Mucosa of stomach (tissue), 1 donor: ENCODE results near the gene SNAI3.

Source experiments
- H3K27me3 ChIP-seq: one replicate; pipeline ENCODE4 v1.7.0; 2013; ENCODE audit warnings: mild to moderate bottlenecking, low read length; ENCODE audit not compliant: control insufficient read depth, insufficient read depth
- H3K36me3 ChIP-seq: one replicate; pipeline ENCODE4 v1.7.0; 2013; ENCODE audit warnings: low read length; ENCODE audit not compliant: control insufficient read depth, insufficient read depth
- H3K4me1 ChIP-seq: one replicate; pipeline ENCODE4 v1.7.0; 2013; ENCODE audit warnings: mild to moderate bottlenecking, low read length; ENCODE audit not compliant: control insufficient read depth, insufficient read depth
- H3K4me3 ChIP-seq: one replicate; pipeline ENCODE4 v1.7.0; 2013; ENCODE audit warnings: low read length
- H3K9ac ChIP-seq: one replicate; pipeline ENCODE4 v1.7.0; 2013; ENCODE audit warnings: mild to moderate bottlenecking, low read length, moderate library complexity
- H3K9me3 ChIP-seq: one replicate; pipeline ENCODE4 v1.7.0; 2013; ENCODE audit warnings: mild to moderate bottlenecking, low read length, moderate library complexity; ENCODE audit not compliant: control insufficient read depth
- donor health status: Pancreatic carcinoma.

Gene SNAI3

DNA sequence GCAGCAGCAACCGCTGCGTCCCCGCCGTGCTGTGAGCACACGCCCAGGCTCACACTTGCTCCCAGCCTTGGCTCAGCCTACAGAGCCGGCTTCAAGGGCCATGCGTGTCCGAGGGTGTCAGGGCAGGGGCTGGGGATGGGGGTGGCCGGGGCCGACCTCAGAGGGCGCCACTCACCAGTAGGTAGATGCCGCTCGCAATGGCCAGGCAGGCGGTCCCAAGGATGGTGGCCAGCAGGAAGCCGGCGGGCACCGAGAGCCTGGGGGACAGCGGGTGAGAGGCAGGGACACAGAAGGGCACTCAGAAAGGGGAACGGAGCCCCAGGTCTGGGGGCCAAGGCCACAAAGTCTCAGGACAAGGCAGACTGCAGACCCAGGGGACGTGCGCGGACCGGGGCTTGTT, 40.4 kb downstream of the SNAI3 start:
- H3K36me3 ChIP-seq, result no peaks in the 10 kb centered on the region
- H3K4me3 ChIP-seq, result no peak overlapping the region
- no peaks in the 10 kb centered on the region for H3K9me3 ChIP-seq
- no peak overlapping the region for H3K9ac ChIP-seq
- H3K4me1 ChIP-seq, result peaks cover 12% of the 10 kb centered on the region
- peaks cover 4% of the 10 kb centered on the region for H3K27me3 ChIP-seq

GRCh38 chr16:88645455-88645854, 40.9 kb downstream of the SNAI3 start:
- no peak overlapping the region for H3K4me3 ChIP-seq
- H3K36me3 ChIP-seq, result no peaks in the 10 kb centered on the region
- peaks cover 12% of the 10 kb centered on the region for H3K4me1 ChIP-seq
- H3K9ac ChIP-seq, result no peak overlapping the region
- H3K9me3 ChIP-seq, result no peaks in the 10 kb centered on the region
- H3K27me3 ChIP-seq, result peaks cover 9% of the 10 kb centered on the region

- no peak overlapping the region for H3K4me3 ChIP-seq
- no peaks in the 10 kb centered on the region for H3K36me3 ChIP-seq
- H3K9ac ChIP-seq, result no peak overlapping the region
- peaks cover 27% of the 10 kb centered on the region for H3K27me3 ChIP-seq
- no peaks in the 10 kb centered on the region for H3K9me3 ChIP-seq
- peaks cover 16% of the 10 kb centered on the region for H3K4me1 ChIP-seq
Observed at GRCh38 chr16:88643644-88643932, 42.7 kb downstream of the SNAI3 start.

DNA sequence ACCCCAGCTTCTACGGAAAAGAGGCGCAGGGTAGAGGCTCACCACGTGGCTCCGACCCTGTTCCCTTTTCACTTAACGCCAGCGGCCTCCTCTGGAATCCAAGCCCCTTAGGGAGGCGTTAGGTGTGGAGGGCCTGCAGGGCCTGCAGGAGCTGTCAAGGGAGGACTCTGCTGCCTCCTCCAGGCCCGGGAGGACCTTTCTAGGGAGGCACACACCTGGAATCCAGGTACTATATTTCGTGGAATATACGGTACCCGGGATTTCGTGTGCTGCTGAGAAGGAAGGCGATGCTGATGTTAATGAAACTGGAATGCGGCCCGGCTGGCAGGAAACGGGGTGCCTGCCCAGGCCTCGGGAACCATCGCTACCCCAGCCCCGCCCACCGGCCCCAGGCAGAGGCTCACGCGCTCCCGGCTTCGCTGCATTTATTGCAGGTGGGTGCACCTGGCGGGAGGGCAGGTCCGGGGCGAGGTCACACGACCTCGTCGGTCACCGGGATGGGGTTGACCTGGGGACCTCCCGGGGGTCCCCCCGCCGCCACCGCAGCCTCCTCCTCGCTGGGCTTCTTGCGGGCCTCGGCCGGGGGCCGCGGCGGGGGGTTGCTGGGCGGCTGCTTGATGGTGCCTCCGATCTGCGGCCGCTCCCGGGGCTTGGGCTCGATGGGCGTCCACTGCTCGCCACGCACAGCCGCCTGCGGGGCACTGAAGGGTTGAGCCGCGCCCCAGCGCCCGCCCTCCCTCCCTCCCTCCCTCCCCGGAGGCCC, 43.2 kb downstream of the SNAI3 start:
- Histone ChIP-seq H3K9ac (no peak overlapping the region), H3K4me3 (no peak overlapping the region), H3K9me3 (no peaks in the 10 kb centered on the region), H3K36me3 (no peaks in the 10 kb centered on the region), H3K27me3 (peaks cover 33% of the 10 kb centered on the region), H3K4me1 (peaks cover 20% of the 10 kb centered on the region)

DNA sequence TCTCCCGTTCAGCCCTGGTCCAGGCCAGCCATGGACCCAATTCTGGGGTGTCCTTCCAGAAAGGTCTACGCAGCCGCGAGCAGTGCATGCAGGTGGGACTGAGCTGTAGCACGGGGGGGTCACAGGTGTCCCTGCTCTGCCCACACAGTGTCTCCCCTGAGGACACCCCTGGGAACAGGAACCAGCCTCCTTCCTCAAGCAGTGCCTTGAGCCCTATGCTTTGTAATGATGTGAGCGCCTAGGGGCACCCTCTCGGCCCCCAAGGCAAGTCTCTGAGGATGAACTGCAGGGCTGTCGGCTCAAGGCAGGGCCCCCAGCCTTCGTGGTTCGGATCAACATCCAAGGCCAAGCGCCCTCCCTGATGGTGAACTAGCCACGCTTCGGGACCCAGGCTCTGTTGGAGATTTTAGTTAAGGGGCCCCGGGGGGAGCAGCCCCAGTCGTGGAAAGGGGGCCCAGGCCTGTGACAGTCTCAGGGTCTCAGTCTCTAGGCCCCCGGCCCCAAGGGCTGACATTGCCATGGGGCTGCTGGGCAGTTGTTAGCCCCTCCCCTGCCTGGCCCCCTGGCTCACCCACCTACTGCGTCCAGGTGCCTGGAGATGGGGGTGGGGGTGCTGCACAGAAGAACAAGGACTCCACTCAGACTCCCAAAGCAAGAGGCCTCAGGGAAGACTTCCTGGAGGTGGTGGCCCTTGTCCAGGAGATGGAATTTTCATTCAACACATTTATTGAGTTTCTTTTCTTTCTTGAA, 45.6 kb downstream of the SNAI3 start:
- no peaks in the 10 kb centered on the region for H3K36me3 ChIP-seq
- H3K4me1 ChIP-seq, result peaks cover 20% of the 10 kb centered on the region
- H3K9me3 ChIP-seq, result no peaks in the 10 kb centered on the region
- peaks cover 39% of the 10 kb centered on the region for H3K27me3 ChIP-seq
- no peak overlapping the region for H3K4me3 ChIP-seq
- H3K9ac ChIP-seq, result no peak overlapping the region

DNA sequence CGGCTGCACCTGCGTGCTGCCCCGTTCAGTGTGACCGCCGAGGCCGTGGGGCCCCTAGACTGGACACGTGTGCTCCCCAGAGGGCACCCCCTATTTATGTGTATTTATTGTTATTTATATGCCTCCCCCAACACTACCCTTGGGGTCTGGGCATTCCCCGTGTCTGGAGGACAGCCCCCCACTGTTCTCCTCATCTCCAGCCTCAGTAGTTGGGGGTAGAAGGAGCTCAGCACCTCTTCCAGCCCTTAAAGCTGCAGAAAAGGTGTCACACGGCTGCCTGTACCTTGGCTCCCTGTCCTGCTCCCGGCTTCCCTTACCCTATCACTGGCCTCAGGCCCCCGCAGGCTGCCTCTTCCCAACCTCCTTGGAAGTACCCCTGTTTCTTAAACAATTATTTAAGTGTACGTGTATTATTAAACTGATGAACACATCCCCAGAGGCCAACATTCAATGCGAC, 46.2 kb downstream of the SNAI3 start:
- peaks cover 44% of the 10 kb centered on the region for H3K27me3 ChIP-seq
- H3K9ac ChIP-seq, result no peak overlapping the region
- H3K4me3 ChIP-seq, result no peak overlapping the region
- H3K36me3 ChIP-seq, result no peaks in the 10 kb centered on the region
- no peaks in the 10 kb centered on the region for H3K9me3 ChIP-seq
- peaks cover 22% of the 10 kb centered on the region for H3K4me1 ChIP-seq

GRCh38 chr16:88639231-88640038, 46.9 kb downstream of the SNAI3 start:
- H3K9me3 ChIP-seq, result no peaks in the 10 kb centered on the region
- H3K4me1 ChIP-seq, result peaks cover 26% of the 10 kb centered on the region
- no peaks in the 10 kb centered on the region for H3K36me3 ChIP-seq
- H3K27me3 ChIP-seq, result peaks cover 48% of the 10 kb centered on the region
- no peak overlapping the region for H3K9ac ChIP-seq
- no peak overlapping the region for H3K4me3 ChIP-seq

DNA sequence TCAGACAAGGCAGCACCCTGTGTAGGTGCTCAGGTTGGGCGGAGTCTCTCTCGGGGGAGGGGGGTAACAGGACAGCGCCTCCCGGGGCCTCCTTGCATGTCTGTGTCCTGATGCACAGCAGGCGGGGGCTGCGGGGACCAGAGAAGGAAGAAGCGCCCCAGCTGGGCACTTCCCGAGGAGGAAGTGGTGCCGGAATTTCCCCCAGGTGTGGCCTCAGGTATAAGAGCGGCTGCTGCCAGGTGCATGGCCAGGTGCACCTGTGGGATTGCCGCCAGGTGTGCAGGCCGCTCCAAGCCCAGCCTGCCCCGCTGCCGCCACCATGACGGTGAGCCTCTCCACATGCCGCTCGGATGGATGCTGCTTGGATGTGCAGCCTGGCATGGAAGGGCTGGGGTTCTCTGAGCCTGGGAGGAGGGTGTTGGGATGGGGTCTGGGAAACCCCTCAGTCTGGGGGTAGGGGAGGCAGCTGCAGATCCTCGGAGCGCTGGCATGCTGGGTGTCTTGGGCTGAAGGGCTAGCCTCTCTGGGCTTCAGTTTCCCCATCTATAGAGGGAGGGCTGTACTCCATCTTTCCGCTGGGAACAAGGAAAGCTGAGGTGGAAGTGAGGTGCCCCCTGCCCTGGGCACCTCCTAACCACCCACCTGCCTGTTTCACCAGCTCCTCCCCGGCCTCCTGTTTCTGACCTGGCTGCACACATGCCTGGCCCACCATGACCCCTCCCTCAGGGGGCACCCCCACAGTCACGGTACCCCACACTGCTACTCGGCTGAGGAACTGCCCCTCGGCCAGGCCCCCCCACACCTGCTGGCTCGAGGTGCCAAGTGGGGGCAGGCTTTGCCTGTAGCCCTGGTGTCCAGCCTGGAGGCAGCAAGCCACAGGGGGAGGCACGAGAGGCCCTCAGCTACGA, 47.7 kb downstream of the SNAI3 start, which contains the start of gene IL17C:
TSS of gene IL17C (plus strand) at position 250 of the 908 bp plus-strand sequence. CDS start at position 320, 70 bp downstream.
- Histone ChIP-seq H3K36me3 (no peaks in the 10 kb centered on the region), H3K9ac (no peak within 1 kb of the TSS), H3K9me3 (no peaks in the 10 kb centered on the region), H3K4me3 (no peak within 1 kb of the TSS), H3K4me1 (peaks cover 32% of the 10 kb centered on the region), H3K27me3 (peaks cover 55% of the 10 kb centered on the region)

DNA sequence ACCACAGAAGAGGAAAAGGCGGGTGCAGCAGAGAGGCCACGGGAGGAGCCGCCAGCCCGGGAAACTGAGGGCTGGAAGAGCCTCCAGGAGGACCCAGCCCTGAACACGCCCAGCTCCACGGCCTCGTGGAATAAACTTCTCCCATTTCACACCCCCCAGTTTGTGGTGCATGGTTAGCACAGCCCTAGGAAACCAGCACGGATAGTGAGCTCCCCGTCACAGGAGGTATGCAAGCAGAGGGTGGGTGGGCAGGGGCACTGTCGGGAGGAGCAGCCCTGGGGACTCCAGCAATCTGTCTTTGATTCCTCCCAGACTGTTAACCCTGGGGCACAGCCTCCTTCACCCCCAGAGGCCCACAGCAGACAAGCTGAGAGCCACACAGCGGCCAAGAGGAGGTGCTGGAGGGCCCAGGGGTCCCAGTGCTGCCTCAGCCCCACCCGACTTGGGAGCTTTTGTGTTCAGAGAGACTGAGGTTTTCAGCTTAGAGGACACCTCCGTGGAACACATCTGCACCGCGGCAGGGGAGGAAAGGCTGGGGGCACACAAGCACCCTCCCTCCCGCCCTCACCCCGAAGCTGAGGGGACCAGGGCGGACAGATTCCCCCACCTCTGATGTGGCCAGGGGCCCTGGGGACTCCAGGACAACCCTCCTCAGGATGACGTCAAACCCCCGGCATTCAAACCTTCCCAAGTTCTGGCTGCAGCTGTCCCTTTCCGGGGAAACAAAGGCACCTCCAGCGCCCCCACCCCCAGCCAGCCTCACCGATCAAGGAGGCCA, 49.6 kb downstream of the SNAI3 start:
- Histone ChIP-seq H3K36me3 (no peaks in the 10 kb centered on the region), H3K9me3 (no peaks in the 10 kb centered on the region), H3K4me1 (peaks cover 32% of the 10 kb centered on the region), H3K4me3 (no peak overlapping the region), H3K9ac (no peak overlapping the region), H3K27me3 (peaks cover 55% of the 10 kb centered on the region)

GRCh38 chr16:88635671-88636319, 50.5 kb downstream of the SNAI3 start:
- Histone ChIP-seq H3K27me3 (peaks cover 50% of the 10 kb centered on the region), H3K36me3 (no peaks in the 10 kb centered on the region), H3K9me3 (no peaks in the 10 kb centered on the region), H3K4me3 (no peak overlapping the region), H3K9ac (no peak overlapping the region), H3K4me1 (peaks cover 32% of the 10 kb centered on the region)
